HepG2 (cell line): ENCODE results near the gene ERCC2. TPM values are rescaled to one million over a fixed set of nuclear protein-coding genes. Genes with fewer than 3 reads are reported as not detected.

Source experiments
- ATAC-seq: fragments of 200-7000 bp; cut with Tn5 transposase; 3 replicates; pipeline ENCODE4 v1.9.1; 2020; ENCODE audit warnings: mild to moderate bottlenecking, moderate library complexity
- BruUV-seq: library from RNA; stranded (reverse); fragments of 400-500 nt; replicated peaks from 2 replicates; lab custom pipeline; 2021; lab: Mats Ljungman, UMichigan
- CTCF ChIA-PET: fragments of 300-600 bp; formaldehyde crosslinking; extraction: SDS; loops from one replicate; lab custom pipeline; 2021; ENCODE audit warnings: low total read pairs, inconsistent platforms, low intra/inter-chr PET ratio; lab: Yijun Ruan, JAX
- POLR2A ChIA-PET: fragments of 350-600 bp; sonication (Branson Sonifier 250); formaldehyde crosslinking; loops from one replicate; lab custom pipeline; 2020; ENCODE audit warnings: antibody characterized with exemption, inconsistent platforms; lab: Yijun Ruan, JAX
- DNase-seq: peaks from one replicate; pipeline ENCODE4 v3.0.0-alpha.2; 2015; ENCODE audit warnings: low spot score
- FAIRE-seq: peaks from 3 replicates; lab custom pipeline; 2011; peaks lifted over from hg19 to GRCh38; lab: Jason Lieb, UNC
- H2AFZ ChIP-seq: one replicate; pipeline ENCODE4 v1.6.1; 2011; ENCODE audit warnings: low read length, inconsistent platforms
- H3K27ac ChIP-seq: fragments of 300-600 bp; 3 replicates; pipeline ENCODE4 v1.8.0; 2011; ENCODE audit warnings: mixed run types, mild to moderate bottlenecking, mixed read lengths, low read length, inconsistent platforms; ENCODE audit not compliant: insufficient read depth; ENCODE audit errors: extremely low read length
- H3K27me3 ChIP-seq, 2 experiments: fragments of 200-600 bp in 1 of 2; 2 replicates in 1 of 2; 3 replicates in 1 of 2; pipeline versions ENCODE4 v1.6.0 to v1.8.0; 2011; ENCODE audit warnings: low read length in 2 of 2, mild to moderate bottlenecking in 2 of 2, moderate library complexity in 2 of 2, inconsistent platforms in 1 of 2; ENCODE audit not compliant: insufficient read depth in 2 of 2, control insufficient read depth in 1 of 2
- H3K36me3 ChIP-seq, 2 experiments: fragments of 200-600 bp in 1 of 2; replicated peaks in 1 of 2; 2 replicates in 1 of 2; 3 replicates in 1 of 2; pipeline versions ENCODE4 v1.5.1 to v1.8.0; 2011; ENCODE audit warnings: low read length in 2 of 2, inconsistent platforms in 1 of 2; ENCODE audit not compliant: insufficient read depth in 2 of 2, control insufficient read depth in 1 of 2
- H3K4me1 ChIP-seq: 2 replicates; pipeline ENCODE4 v1.5.1; 2012; ENCODE audit warnings: low read length, inconsistent platforms; ENCODE audit not compliant: insufficient read depth
- H3K4me2 ChIP-seq: 2 replicates; pipeline ENCODE4 v1.6.0; 2011; ENCODE audit warnings: low read depth, low read length, inconsistent platforms
- H3K4me3 ChIP-seq, 3 experiments: fragments of 200-600 bp in 1 of 3; sonication (generic), shearing (Covaris generic) in 1 of 3; replicated peaks in 1 of 3; 2 replicates each; pipeline ENCODE4 v1.5.1; 2011 to 2016; ENCODE audit warnings: low read length in 3 of 3, inconsistent platforms in 2 of 3, low read depth in 2 of 3, mild to moderate bottlenecking in 2 of 3, control low read depth in 1 of 3, mixed read lengths in 1 of 3; ENCODE audit not compliant: insufficient read depth in 1 of 3
- H3K79me2 ChIP-seq: one replicate; pipeline ENCODE4 v1.6.1; 2011; ENCODE audit warnings: low read length, inconsistent platforms; ENCODE audit not compliant: insufficient read depth
- H3K9ac ChIP-seq: 2 replicates; pipeline ENCODE4 v1.6.0; 2011; ENCODE audit warnings: mild to moderate bottlenecking, low read depth, low read length, inconsistent platforms; ENCODE audit not compliant: insufficient read depth
- H3K9me3 ChIP-seq: 2 replicates; pipeline ENCODE4 v1.5.1; 2012; ENCODE audit warnings: mild to moderate bottlenecking, low read length
- H4K20me1 ChIP-seq: 2 replicates; pipeline ENCODE4 v1.6.0; 2011; ENCODE audit warnings: inconsistent platforms, mild to moderate bottlenecking, low read length, moderate library complexity; ENCODE audit not compliant: insufficient read depth
- CCDC6 ChIP-seq: sonication (generic); formaldehyde crosslinking; IDR thresholded peaks from 2 replicates; pipeline ENCODE4 v1.8.1; 2022; ENCODE audit warnings: mild to moderate bottlenecking, missing genetic modification reagents, moderate library complexity
- DDIT3 ChIP-seq: sonication (generic); formaldehyde crosslinking; IDR thresholded peaks from 2 replicates; pipeline ENCODE4 v1.4.0; 2020; ENCODE audit warnings: mild to moderate bottlenecking, missing genetic modification reagents
- ELF4 ChIP-seq: sonication (generic); formaldehyde crosslinking; IDR thresholded peaks from 2 replicates; pipeline ENCODE4 v1.5.0; 2020; ENCODE audit warnings: missing genetic modification reagents, mild to moderate bottlenecking, moderate library complexity, borderline replicate concordance
- GABPB1 ChIP-seq: IDR thresholded peaks from 2 replicates; pipeline ENCODE4 v1.6.1; 2016; ENCODE audit warnings: mild to moderate bottlenecking, missing genetic modification reagents, moderate library complexity, missing compliant biosample characterization
- HNRNPK ChIP-seq: fragments of 200-400 bp; formaldehyde crosslinking; IDR thresholded peaks from 2 replicates; pipeline ENCODE4 v1.6.1; 2018; ENCODE audit warnings: low read length, low read depth, moderate library complexity, mild to moderate bottlenecking; ENCODE audit not compliant: poor library complexity, severe bottlenecking
- HOXA7 ChIP-seq: sonication (generic); formaldehyde crosslinking; IDR thresholded peaks from 2 replicates; pipeline ENCODE4 v1.8.1; 2022; ENCODE audit warnings: mild to moderate bottlenecking, missing genetic modification reagents, moderate library complexity
- NKX3-1 ChIP-seq: sonication (generic); formaldehyde crosslinking; IDR thresholded peaks from 2 replicates; pipeline ENCODE4 v1.5.0; 2020; ENCODE audit warnings: missing genetic modification reagents
- PPARG ChIP-seq: conservative IDR thresholded peaks from 2 replicates; pipeline ENCODE4 v1.6.1; 2016; ENCODE audit warnings: missing biosample characterization, missing genetic modification reagents
- PRDM15 ChIP-seq: sonication (generic); formaldehyde crosslinking; IDR thresholded peaks from 2 replicates; pipeline ENCODE4 v1.4.0; 2020; ENCODE audit warnings: missing genetic modification reagents
- SAP130 ChIP-seq: IDR thresholded peaks from 2 replicates; pipeline ENCODE4 v1.6.1; 2016; ENCODE audit warnings: low read depth
- SMARCC2 ChIP-seq: fragments of 450-650 bp; IDR thresholded peaks from 2 replicates; pipeline ENCODE4 v1.6.1; 2017; ENCODE audit warnings: antibody characterized with exemption, mild to moderate bottlenecking
- TEAD2 ChIP-seq: sonication (generic); formaldehyde crosslinking; IDR thresholded peaks from 2 replicates; pipeline ENCODE4 v1.9.0; 2021; ENCODE audit warnings: missing genetic modification reagents
- XRCC5 ChIP-seq: fragments of 200-400 bp; formaldehyde crosslinking; optimal IDR thresholded peaks from 2 replicates; pipeline ENCODE3; 2017; ENCODE audit warnings: mild to moderate bottlenecking, low read length
- ZBTB20 ChIP-seq: sonication (generic); formaldehyde crosslinking; IDR thresholded peaks from 2 replicates; pipeline ENCODE4 v1.8.1; 2023; ENCODE audit warnings: missing genetic modification reagents, low read depth, mild to moderate bottlenecking, borderline replicate concordance
- ZNF230 ChIP-seq: sonication (generic); formaldehyde crosslinking; IDR thresholded peaks from 2 replicates; pipeline ENCODE4 v1.4.0; 2020; ENCODE audit warnings: mild to moderate bottlenecking, missing genetic modification reagents
- ZNF263 ChIP-seq: sonication (generic); formaldehyde crosslinking; IDR thresholded peaks from 2 replicates; pipeline ENCODE4 v1.4.0; 2020; ENCODE audit warnings: missing genetic modification reagents
- ZNF670 ChIP-seq: sonication (generic); formaldehyde crosslinking; IDR thresholded peaks from 2 replicates; pipeline ENCODE4 v1.8.0; 2022; ENCODE audit warnings: mild to moderate bottlenecking, missing genetic modification reagents, borderline replicate concordance
- ZNF672 ChIP-seq: sonication (generic); formaldehyde crosslinking; IDR thresholded peaks from 2 replicates; pipeline ENCODE4 v1.8.1; 2022; ENCODE audit warnings: missing genetic modification reagents
- ZNF720 ChIP-seq: sonication (generic); formaldehyde crosslinking; IDR thresholded peaks from 2 replicates; pipeline ENCODE4 v1.4.0; 2020; ENCODE audit warnings: missing genetic modification reagents
- WGBS: methylation state at CpG from one replicate; pipeline ENCODE4 v1.1.6; 2017; ENCODE audit warnings: low lambda C conversion rate; 5-methylcytosine and 5-hydroxymethylcytosine counted together
- in situ Hi-C: cut with HindIII; loops from 2 replicates; pipeline ENCODE4 v1.10.0; 2017; ENCODE audit warnings: low pct_unique_long_range_greater_than_20kb; ENCODE audit not compliant: extremely low pct_ligation_motif_present
- intact Hi-C: fragments of 100-400 bp; cut with micrococcal nuclease; formaldehyde crosslinking; loops from one replicate; pipeline ENCODE4 v1.10.0; 2022; ENCODE audit not compliant: unreplicated experiment
- polyA plus RNA-seq, 8 experiments: library from polyadenylated mRNA; depleted of rRNA in 3 of 8; stranded (reverse) in 7 of 8; unstranded in 1 of 8; fragments of >200 nt; fragmentation: Illumina TruSeq in 4 of 8; extraction: Trizol in 4 of 8; gene quantifications; 2 replicates each; pipeline versions ENCODE4 v1.2.1 to v1.2.3, GENCODE V29; 2011 to 2016; ENCODE audit warnings: low read depth in 4 of 8, missing spikeins in 1 of 8, mixed read lengths in 1 of 8; ENCODE audit not compliant: insufficient read depth in 1 of 8
- total RNA-seq, 5 experiments: library from RNA; depleted of rRNA; stranded (reverse); fragments of >200 nt; fragmentation: Illumina TruSeq; extraction: Trizol; gene quantifications; 2 replicates each; pipeline ENCODE4 v1.2.3, GENCODE V29; 2016; ENCODE audit warnings: low read depth in 1 of 5

ERCC2 gene
- total and polyA plus RNA-seq, 2 of the 13 experiments (the other 11 are each of a cell fraction or from before 2014, with no cell fraction given) = 25.4 to 49.2 TPM

GRCh38 chr19:45346449-45346848 is 23.9 kb downstream of the ERCC2 start (continued):
- TF ChIP-seq GABPB1 (CRISPR knock-in tag) (peak; percentile 40; the same call in 1 of the 2 replicates), HNRNPK (peak; percentile 41), ZNF263 (CRISPR knock-in tag) (no peak), XRCC5 (peak; percentile 28), ELF4 (no peak), PPARG (CRISPR knock-in tag) (no peak), NKX3-1 (CRISPR knock-in tag) (no peak), ZNF720 (CRISPR knock-in tag) (no peak)

- no peak overlapping the region for H3K27ac ChIP-seq
- no peaks in the 10 kb centered on the region for H4K20me1 ChIP-seq
- no peak overlapping the region for H3K9ac ChIP-seq
- no peak for ATAC-seq
- WGBS = 63% methylated on average over 7 of the region's 15 CpGs
- H3K79me2 ChIP-seq = no peaks in the 10 kb centered on the region
- H3K9me3 ChIP-seq = no peaks in the 10 kb centered on the region
- CTCF ChIA-PET = no interaction called here
- intact Hi-C loops = no loop called here
- no peak overlapping the region for H3K4me3 ChIP-seq
- no peak for DNase-seq
- POLR2A ChIA-PET = interaction anchor here (0.5 kb wide), 1 partner anchor 152 kb away, joined by 3 read pairs; no protein-coding TSS in a partner anchor
- in situ Hi-C loops = loop anchor here (10.0 kb wide), 1 partner anchor 141 kb away; no protein-coding TSS in a partner anchor
- H2AFZ ChIP-seq = no peak overlapping the region
- 0 out of 5 replicates have a peak, but pooled peaks cover 0 to 2% of the 10 kb centered on the region in 2 experiments for H3K36me3 ChIP-seq
- FAIRE-seq = no peak
- BruUV-seq = no TSS peak
- H3K4me1 ChIP-seq = peaks cover 14% of the 10 kb centered on the region
- H3K27me3 ChIP-seq = peaks cover 11 to 54% of the 10 kb centered on the region in 2 experiments
- no peak overlapping the region for H3K4me2 ChIP-seq
- no peak for TF ChIP-seq ZNF230 (CRISPR knock-in tag)
- no peak for TF ChIP-seq ZNF672
- TF ChIP-seq ZNF670 (CRISPR knock-in tag) = no peak
- TF ChIP-seq PRDM15 (CRISPR knock-in tag) = no peak
- TF ChIP-seq TEAD2 (CRISPR knock-in tag) = no peak
- TF ChIP-seq SMARCC2 = no peak
- no peak for TF ChIP-seq SAP130 (CRISPR knock-in tag)
- TF ChIP-seq CCDC6 (CRISPR knock-in tag) = no peak
- TF ChIP-seq ZBTB20 (CRISPR knock-in tag) = no peak
- no peak for TF ChIP-seq HOXA7
- no peak for TF ChIP-seq DDIT3 (CRISPR knock-in tag)
Measured at GRCh38 chr19:45345506-45345860, 24.9 kb downstream of the ERCC2 start.
